Measurements from ENCODE around the gene PLCH2. TPM values are rescaled to one million over a fixed set of nuclear protein-coding genes. Genes with fewer than 3 reads are reported as not detected.

Gene PLCH2
- total RNA-seq, 1 donor from 2014 or later, result under 0.01 TPM

GRCh38 chr1:2480986-2481364, 4.9 kb downstream of the PLCH2 start:
- Histone ChIP-seq H3K36me3 (ENCODE audit: control insufficient read depth in 3 of 3, insufficient read depth in 3 of 3, low read length in 3 of 3) (no peaks in the 10 kb centered on the region), H3K4me3 (ENCODE audit: low read length in 3 of 3) (no peak overlapping the region), H3K4me1 (ENCODE audit: control insufficient read depth in 3 of 3, insufficient read depth in 3 of 3, low read length in 3 of 3) (no peaks in the 10 kb centered on the region), H3K9me3 (ENCODE audit: control insufficient read depth in 3 of 3, low read length in 3 of 3) (no peaks in the 10 kb centered on the region), H3K27me3 (ENCODE audit: control insufficient read depth in 3 of 3, insufficient read depth in 3 of 3, low read length in 3 of 3) (peaks cover 0 to 4% (median 0%) of the 10 kb centered on the region in 3 donors), H3K27ac (ENCODE audit: low read depth, low read length) (no peak overlapping the region), H3K9ac (ENCODE audit: low read depth in 1 of 3, low read length in 3 of 3) (no peak overlapping the region)

GRCh38 chr1:2481885-2482284, 5.8 kb downstream of the PLCH2 start:
- H3K9ac ChIP-seq (ENCODE audit: low read depth in 1 of 3, low read length in 3 of 3), result no peak overlapping the region
- H3K27me3 ChIP-seq (ENCODE audit: control insufficient read depth in 3 of 3, insufficient read depth in 3 of 3, low read length in 3 of 3), result peaks cover 0 to 5% (median 4%) of the 10 kb centered on the region in 3 donors
- H3K9me3 ChIP-seq (ENCODE audit: control insufficient read depth in 3 of 3, low read length in 3 of 3), result no peaks in the 10 kb centered on the region
- H3K27ac ChIP-seq (ENCODE audit: low read depth, low read length), result no peak overlapping the region
- no peaks in the 10 kb centered on the region for H3K4me1 ChIP-seq (ENCODE audit: control insufficient read depth in 3 of 3, insufficient read depth in 3 of 3, low read length in 3 of 3)
- no peaks in the 10 kb centered on the region for H3K36me3 ChIP-seq (ENCODE audit: control insufficient read depth in 3 of 3, insufficient read depth in 3 of 3, low read length in 3 of 3)
- H3K4me3 ChIP-seq (ENCODE audit: low read length in 3 of 3), result no peak overlapping the region

DNA sequence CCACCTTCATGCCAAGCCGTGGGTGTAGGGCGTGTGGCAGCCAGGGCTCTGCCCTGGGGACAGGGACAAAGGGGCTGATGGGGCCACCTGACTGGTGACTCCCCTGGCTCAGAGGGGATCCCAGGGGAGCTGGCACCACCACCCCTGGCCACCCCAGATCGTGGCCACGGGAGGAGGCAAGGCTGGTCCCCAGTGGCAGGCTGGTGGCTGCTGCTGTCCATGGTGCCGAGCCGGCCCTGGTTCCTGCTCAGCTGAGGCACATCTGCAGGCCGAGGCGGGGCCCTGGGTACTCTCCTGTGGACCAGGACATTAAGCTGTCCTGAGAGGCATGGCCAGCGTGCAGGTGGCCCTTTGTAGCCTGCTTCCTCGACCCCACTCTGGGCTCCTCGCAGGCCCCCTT, 6.5 kb downstream of the PLCH2 start:
- no peak overlapping the region for H3K9ac ChIP-seq (ENCODE audit: low read depth in 1 of 3, low read length in 3 of 3)
- no peaks in the 10 kb centered on the region for H3K9me3 ChIP-seq (ENCODE audit: control insufficient read depth in 3 of 3, low read length in 3 of 3)
- no peak overlapping the region for H3K27ac ChIP-seq (ENCODE audit: low read depth, low read length)

GRCh38 chr1:2483026-2483425, 6.9 kb downstream of the PLCH2 start:
- Histone ChIP-seq H3K27me3 (ENCODE audit: control insufficient read depth in 3 of 3, insufficient read depth in 3 of 3, low read length in 3 of 3) (peaks cover 0 to 6% (median 4%) of the 10 kb centered on the region in 3 donors), H3K36me3 (ENCODE audit: control insufficient read depth in 3 of 3, insufficient read depth in 3 of 3, low read length in 3 of 3) (no peaks in the 10 kb centered on the region), H3K4me1 (ENCODE audit: control insufficient read depth in 3 of 3, insufficient read depth in 3 of 3, low read length in 3 of 3) (no peaks in the 10 kb centered on the region), H3K9ac (ENCODE audit: low read depth in 1 of 3, low read length in 3 of 3) (no peak overlapping the region), H3K4me3 (ENCODE audit: low read length in 3 of 3) (no peak overlapping the region), H3K27ac (ENCODE audit: low read depth, low read length) (no peak overlapping the region), H3K9me3 (ENCODE audit: control insufficient read depth in 3 of 3, low read length in 3 of 3) (no peaks in the 10 kb centered on the region)

More for the DNA sequence above, 6.5 kb downstream of the PLCH2 start:
- Histone ChIP-seq H3K4me3 (ENCODE audit: low read length in 3 of 3) (no peak overlapping the region), H3K36me3 (ENCODE audit: control insufficient read depth in 3 of 3, insufficient read depth in 3 of 3, low read length in 3 of 3) (no peaks in the 10 kb centered on the region), H3K4me1 (ENCODE audit: control insufficient read depth in 3 of 3, insufficient read depth in 3 of 3, low read length in 3 of 3) (no peaks in the 10 kb centered on the region), H3K27me3 (ENCODE audit: control insufficient read depth in 3 of 3, insufficient read depth in 3 of 3, low read length in 3 of 3) (peaks cover 0 to 6% (median 4%) of the 10 kb centered on the region in 3 donors)

DNA sequence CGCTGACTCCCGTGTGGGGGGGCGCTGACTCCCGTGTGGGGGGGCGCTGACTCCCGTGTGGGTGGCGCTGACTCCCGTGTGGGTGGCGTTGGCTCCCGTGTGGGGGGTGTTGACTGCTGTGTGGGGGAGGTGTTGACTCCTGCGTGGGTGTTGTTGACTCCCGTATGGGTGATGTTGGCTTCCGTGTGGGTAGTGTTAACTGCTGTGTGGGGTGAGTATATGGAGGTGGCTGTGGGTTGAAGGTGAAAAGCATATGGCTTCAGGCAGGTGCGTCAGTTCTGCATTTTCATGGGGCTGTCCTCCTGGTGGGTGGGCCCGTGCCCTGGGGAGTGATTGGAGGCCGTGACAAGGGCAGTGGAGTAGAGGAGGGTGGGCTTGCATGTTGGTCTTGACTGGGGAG, 7.9 kb downstream of the PLCH2 start:
- Histone ChIP-seq H3K9ac (ENCODE audit: low read depth in 1 of 3, low read length in 3 of 3) (no peak overlapping the region), H3K27ac (ENCODE audit: low read depth, low read length) (no peak overlapping the region), H3K36me3 (ENCODE audit: control insufficient read depth in 3 of 3, insufficient read depth in 3 of 3, low read length in 3 of 3) (no peaks in the 10 kb centered on the region), H3K27me3 (ENCODE audit: control insufficient read depth in 3 of 3, insufficient read depth in 3 of 3, low read length in 3 of 3) (peaks cover under 1 to 7% (median 4%) of the 10 kb centered on the region in 3 donors), H3K4me1 (ENCODE audit: control insufficient read depth in 3 of 3, insufficient read depth in 3 of 3, low read length in 3 of 3) (no peaks in the 10 kb centered on the region), H3K9me3 (ENCODE audit: control insufficient read depth in 3 of 3, low read length in 3 of 3) (peaks cover 0 to 4% (median 3%) of the 10 kb centered on the region in 3 donors), H3K4me3 (ENCODE audit: low read length in 3 of 3) (no peak overlapping the region)

- Histone ChIP-seq H3K9ac (ENCODE audit: low read depth in 1 of 3, low read length in 3 of 3) (no peak overlapping the region), H3K36me3 (ENCODE audit: control insufficient read depth in 3 of 3, insufficient read depth in 3 of 3, low read length in 3 of 3) (no peaks in the 10 kb centered on the region), H3K4me3 (ENCODE audit: low read length in 3 of 3) (no peak overlapping the region), H3K4me1 (ENCODE audit: control insufficient read depth in 3 of 3, insufficient read depth in 3 of 3, low read length in 3 of 3) (no peaks in the 10 kb centered on the region), H3K9me3 (ENCODE audit: control insufficient read depth in 3 of 3, low read length in 3 of 3) (peaks cover 0 to 4% (median 3%) of the 10 kb centered on the region in 3 donors), H3K27me3 (ENCODE audit: control insufficient read depth in 3 of 3, insufficient read depth in 3 of 3, low read length in 3 of 3) (peaks cover 3 to 15% (median 11%) of the 10 kb centered on the region in 3 donors), H3K27ac (ENCODE audit: low read depth, low read length) (no peak overlapping the region)
Measured at GRCh38 chr1:2486041-2486440, 10.0 kb downstream of the PLCH2 start.

- Histone ChIP-seq H3K9me3 (ENCODE audit: control insufficient read depth in 3 of 3, low read length in 3 of 3) (peaks cover 0 to 4% (median 3%) of the 10 kb centered on the region in 3 donors), H3K9ac (ENCODE audit: low read depth in 1 of 3, low read length in 3 of 3) (no peak overlapping the region), H3K4me3 (ENCODE audit: low read length in 3 of 3) (no peak overlapping the region), H3K36me3 (ENCODE audit: control insufficient read depth in 3 of 3, insufficient read depth in 3 of 3, low read length in 3 of 3) (no peaks in the 10 kb centered on the region), H3K27me3 (ENCODE audit: control insufficient read depth in 3 of 3, insufficient read depth in 3 of 3, low read length in 3 of 3) (peaks cover 9 to 19% (median 15%) of the 10 kb centered on the region in 3 donors), H3K27ac (ENCODE audit: low read depth, low read length) (no peak overlapping the region), H3K4me1 (ENCODE audit: control insufficient read depth in 3 of 3, insufficient read depth in 3 of 3, low read length in 3 of 3) (no peaks in the 10 kb centered on the region)
Measured at GRCh38 chr1:2486558-2486957, 10.5 kb downstream of the PLCH2 start.

DNA sequence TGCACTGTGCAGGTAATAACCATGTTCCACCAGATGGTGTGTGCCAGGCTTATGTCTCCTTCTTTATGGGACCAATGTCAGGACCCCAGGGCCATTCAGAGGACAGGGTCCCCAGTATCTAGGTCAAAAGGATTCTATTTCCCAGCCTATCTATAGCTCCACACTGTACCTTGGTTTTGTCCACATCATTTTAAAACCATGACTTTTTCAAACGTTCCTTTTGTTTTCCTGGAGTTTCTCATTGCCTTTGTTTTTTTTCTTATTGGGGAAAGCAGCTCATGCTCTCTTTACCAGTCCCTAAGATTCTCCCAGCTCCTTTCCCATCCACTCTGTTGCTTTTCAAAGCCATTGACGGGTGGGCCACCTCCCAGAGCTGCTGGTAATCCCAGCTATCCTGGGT, 12.6 kb downstream of the PLCH2 start:
- no peak overlapping the region for H3K27ac ChIP-seq (ENCODE audit: low read depth, low read length)
- peaks cover 0 to 4% (median 3%) of the 10 kb centered on the region in 3 donors for H3K9me3 ChIP-seq (ENCODE audit: control insufficient read depth in 3 of 3, low read length in 3 of 3)
- no peak overlapping the region for H3K9ac ChIP-seq (ENCODE audit: low read depth in 1 of 3, low read length in 3 of 3)
- peaks cover 0 to 8% (median 2%) of the 10 kb centered on the region in 3 donors for H3K4me1 ChIP-seq (ENCODE audit: control insufficient read depth in 3 of 3, insufficient read depth in 3 of 3, low read length in 3 of 3)
- no peaks in the 10 kb centered on the region for H3K36me3 ChIP-seq (ENCODE audit: control insufficient read depth in 3 of 3, insufficient read depth in 3 of 3, low read length in 3 of 3)
- H3K27me3 ChIP-seq (ENCODE audit: control insufficient read depth in 3 of 3, insufficient read depth in 3 of 3, low read length in 3 of 3), result peaks cover 17 to 39% (median 33%) of the 10 kb centered on the region in 3 donors
- H3K4me3 ChIP-seq (ENCODE audit: low read length in 3 of 3), result no peak overlapping the region

GRCh38 chr1:2489615-2490014, 13.5 kb downstream of the PLCH2 start:
- Histone ChIP-seq H3K9me3 (ENCODE audit: control insufficient read depth in 3 of 3, low read length in 3 of 3) (peaks cover 0 to 4% (median 3%) of the 10 kb centered on the region in 3 donors), H3K4me1 (ENCODE audit: control insufficient read depth in 3 of 3, insufficient read depth in 3 of 3, low read length in 3 of 3) (peaks cover 0 to 14% (median 6%) of the 10 kb centered on the region in 3 donors), H3K9ac (ENCODE audit: low read depth in 1 of 3, low read length in 3 of 3) (no peak overlapping the region), H3K36me3 (ENCODE audit: control insufficient read depth in 3 of 3, insufficient read depth in 3 of 3, low read length in 3 of 3) (no peaks in the 10 kb centered on the region), H3K27ac (ENCODE audit: low read depth, low read length) (no peak overlapping the region), H3K27me3 (ENCODE audit: control insufficient read depth in 3 of 3, insufficient read depth in 3 of 3, low read length in 3 of 3) (peaks cover 17 to 39% (median 39%) of the 10 kb centered on the region in 3 donors), H3K4me3 (ENCODE audit: low read length in 3 of 3) (no peak overlapping the region)

DNA sequence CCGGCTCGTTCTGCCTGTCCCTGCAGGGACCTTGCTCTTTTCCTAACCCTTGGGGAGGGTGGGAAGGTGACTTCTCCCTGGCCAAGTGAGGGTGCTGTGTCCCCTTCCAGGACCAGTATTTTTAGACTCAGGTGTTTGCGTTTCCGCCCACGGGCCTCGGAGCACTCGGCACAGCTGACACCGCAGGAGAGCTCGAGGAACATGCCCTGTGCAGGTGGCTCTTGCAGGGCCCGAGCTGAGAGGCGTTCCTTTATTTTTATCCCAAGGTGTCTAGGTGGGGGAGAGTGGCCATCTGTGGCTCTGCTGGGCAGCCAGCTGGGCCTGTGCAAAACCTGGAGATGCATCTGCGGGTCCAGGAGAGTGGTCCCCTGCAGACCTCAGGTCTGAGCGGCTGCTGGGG, 16.0 kb downstream of the PLCH2 start:
- Histone ChIP-seq H3K9me3 (ENCODE audit: control insufficient read depth in 3 of 3, low read length in 3 of 3) (peaks cover 0 to 4% (median 3%) of the 10 kb centered on the region in 3 donors), H3K27me3 (ENCODE audit: control insufficient read depth in 3 of 3, insufficient read depth in 3 of 3, low read length in 3 of 3) (peaks cover 17 to 44% (median 36%) of the 10 kb centered on the region in 3 donors), H3K4me3 (ENCODE audit: low read length in 3 of 3) (no peak overlapping the region), H3K27ac (ENCODE audit: low read depth, low read length) (no peak overlapping the region), H3K9ac (ENCODE audit: low read depth in 1 of 3, low read length in 3 of 3) (no peak overlapping the region), H3K36me3 (ENCODE audit: control insufficient read depth in 3 of 3, insufficient read depth in 3 of 3, low read length in 3 of 3) (no peaks in the 10 kb centered on the region), H3K4me1 (ENCODE audit: control insufficient read depth in 3 of 3, insufficient read depth in 3 of 3, low read length in 3 of 3) (peaks cover 0 to 21% (median 12%) of the 10 kb centered on the region in 3 donors)

Data from skeletal muscle tissue (tissue), 4 donors.